Sigmoid colon (tissue), 7 donors: ENCODE measurements around the gene CARMIL1. TPM values are rescaled to one million over a fixed set of nuclear protein-coding genes. Genes with fewer than 3 reads are reported as not detected.
A peak's percentile ranks its signal among the peaks of the same experiment; 100 is the strongest.

ENCODE experiments used
- DNase-seq: peaks from one replicate; pipeline ENCODE4 v3.0.0-alpha.2; 2019
- H3K27ac ChIP-seq, 4 donors: fragments of 200-600 bp; sonication (generic); one replicate each; pipeline ENCODE4 v1.5.1; 2016 to 2019; ENCODE audit warnings: mild to moderate bottlenecking in 1 of 4
- H3K27me3 ChIP-seq, 3 donors: fragments of 200-600 bp; sonication (generic); one replicate each; pipeline ENCODE4 v1.5.1; 2019; ENCODE audit warnings: mild to moderate bottlenecking in 1 of 3
- H3K36me3 ChIP-seq, 4 donors: fragments of 200-600 bp; sonication (generic); one replicate each; pipeline ENCODE4 v1.5.1; 2016 to 2019
- H3K4me1 ChIP-seq, 4 donors: fragments of 200-600 bp; sonication (generic); one replicate each; pipeline ENCODE4 v1.5.1; 2017 to 2019
- H3K4me3 ChIP-seq, 4 donors: fragments of 200-600 bp; sonication (generic); one replicate each; pipeline ENCODE4 v1.5.1; 2017 to 2019; ENCODE audit warnings: mild to moderate bottlenecking in 2 of 4, moderate library complexity in 1 of 4
- H3K9me3 ChIP-seq, 4 donors: fragments of 200-600 bp in 3 of 4; sonication (generic) in 3 of 4; one replicate each; pipeline versions ENCODE4 v1.5.1 to v1.6.1; 2013 to 2019
- CTCF ChIP-seq, 4 experiments: fragments of 450-650 bp in 3 of 4; fragments of 200-600 bp in 1 of 4; IDR thresholded peaks; one replicate each; pipeline ENCODE4 v1.5.1; 2016 to 2019; ENCODE audit warnings: antibody characterized with exemption in 4 of 4, mild to moderate bottlenecking in 3 of 4, moderate library complexity in 2 of 4
- EP300 ChIP-seq, 4 donors: sonication (generic); formaldehyde crosslinking; IDR thresholded peaks; one replicate each; pipeline ENCODE4 v1.6.1; 2017; ENCODE audit warnings: antibody characterized with exemption in 4 of 4
- POLR2A ChIP-seq, 2 donors: fragments of 450-650 bp; IDR thresholded peaks; one replicate each; pipeline ENCODE4 v1.6.1; 2016; ENCODE audit warnings: antibody characterized with exemption in 2 of 2, mild to moderate bottlenecking in 2 of 2, moderate library complexity in 2 of 2
- POLR2AphosphoS5 ChIP-seq, 4 donors: sonication (generic); formaldehyde crosslinking; IDR thresholded peaks; one replicate each; pipeline ENCODE4 v1.6.1; 2017; ENCODE audit warnings: antibody characterized with exemption in 4 of 4
- WGBS, 2 donors: extraction: QIAGEN DNeasy Blood & Tissue Kit; methylation state at CpG; one replicate each; pipeline ENCODE4 v1.1.7; 2013; 5-methylcytosine and 5-hydroxymethylcytosine counted together
- intact Hi-C: fragments of 100-400 bp; cut with DNase I; formaldehyde crosslinking; loops from one replicate; pipeline ENCODE4 v1.15.1; 2023
- polyA plus RNA-seq, 3 donors: library from polyadenylated mRNA; stranded (reverse); fragments of 200-250 nt; gene quantifications; one replicate each; pipeline ENCODE4 v1.2.3, GENCODE V29; 2013
- total RNA-seq, 4 donors: library from RNA; depleted of rRNA; stranded (reverse); fragments of >200 nt; gene quantifications; one replicate each; pipeline ENCODE4 v1.1.0, GENCODE V29; 2016
- donor health status: healthy with polysubstance abuse.
- donor health status: Bipolar disorder and iron deficiency.
- donor health status: healthy.

Gene CARMIL1
- total and polyA plus RNA-seq, 7 donors, result 3.4 to 24.0 (median 8.2) TPM

- intact Hi-C loops, result no loop called here
- WGBS, 2 donors, result 77 to 79% methylated on average over 3 of the region's 3 CpGs
- Histone ChIP-seq H3K27ac (no peak overlapping the region), H3K4me1 (peaks cover 0 to 27% (median 16%) of the 10 kb centered on the region in 4 donors), H3K4me3 (no peak overlapping the region), H3K27me3 (no peaks in the 10 kb centered on the region), H3K36me3 (no peaks in the 10 kb centered on the region), H3K9me3 (no peaks in the 10 kb centered on the region)
- no peak for DNase-seq
- TF ChIP-seq POLR2AphosphoS5 (IDR thresholded peaks at IDR 0.05), result no peak
Observed at GRCh38 chr6:25237579-25237978, 41.6 kb upstream of the CARMIL1 start.

- peaks cover 0 to 27% (median 16%) of the 10 kb centered on the region in 4 donors for H3K4me1 ChIP-seq
- H3K9me3 ChIP-seq, result no peaks in the 10 kb centered on the region
- no peak overlapping the region for H3K4me3 ChIP-seq
- H3K27ac ChIP-seq, result no peak overlapping the region
- DNase-seq, result no peak
- no peaks in the 10 kb centered on the region for H3K36me3 ChIP-seq
- H3K27me3 ChIP-seq, result no peaks in the 10 kb centered on the region
- intact Hi-C loops, result no loop called here
- TF ChIP-seq EP300 (IDR thresholded peaks at IDR 0.05), result no peak
- TF ChIP-seq CTCF (IDR thresholded peaks at IDR 0.05), result no peak
- peak in 2 of 4 donors; percentile 36 for TF ChIP-seq POLR2AphosphoS5 (IDR thresholded peaks at IDR 0.05)
- TF ChIP-seq POLR2A (IDR thresholded peaks at IDR 0.05), result no peak
Observed at GRCh38 chr6:25239059-25239458, 40.1 kb upstream of the CARMIL1 start.

GRCh38 chr6:25239498-25239897 is 39.7 kb upstream of the CARMIL1 start:
- Histone ChIP-seq H3K4me1 (peaks cover 0 to 27% (median 16%) of the 10 kb centered on the region in 4 donors), H3K4me3 (no peak overlapping the region), H3K27me3 (no peaks in the 10 kb centered on the region), H3K27ac (no peak overlapping the region), H3K36me3 (no peaks in the 10 kb centered on the region), H3K9me3 (no peaks in the 10 kb centered on the region)
- DNase-seq, result no peak
- intact Hi-C loops, result no loop called here
- TF ChIP-seq CTCF (IDR thresholded peaks at IDR 0.05) (no peak), EP300 (IDR thresholded peaks at IDR 0.05) (no peak), POLR2A (IDR thresholded peaks at IDR 0.05) (no peak), POLR2AphosphoS5 (IDR thresholded peaks at IDR 0.05) (no peak)
- WGBS, 2 donors, result 68 to 78% methylated on average over 1 of the region's 1 CpG

GRCh38 chr6:25242567-25242966 is 36.6 kb upstream of the CARMIL1 start:
- intact Hi-C loops, result no loop called here
- Histone ChIP-seq H3K4me1 (peaks cover 0 to 22% (median 15%) of the 10 kb centered on the region in 4 donors), H3K36me3 (no peaks in the 10 kb centered on the region), H3K27me3 (no peaks in the 10 kb centered on the region), H3K4me3 (no peak overlapping the region), H3K9me3 (no peaks in the 10 kb centered on the region), H3K27ac (no peak overlapping the region)
- WGBS, 2 donors, result 85 to 94% methylated on average over 2 of the region's 2 CpGs
- TF ChIP-seq POLR2A (IDR thresholded peaks at IDR 0.05) (no peak), EP300 (IDR thresholded peaks at IDR 0.05) (no peak), POLR2AphosphoS5 (IDR thresholded peaks at IDR 0.05) (no peak)
- DNase-seq, result no peak

GRCh38 chr6:25244865-25245264 is 34.3 kb upstream of the CARMIL1 start:
- intact Hi-C loops, result no loop called here
- Histone ChIP-seq H3K4me3 (no peak overlapping the region), H3K27me3 (no peaks in the 10 kb centered on the region), H3K4me1 (no peaks in the 10 kb centered on the region), H3K9me3 (no peaks in the 10 kb centered on the region), H3K27ac (no peak overlapping the region), H3K36me3 (no peaks in the 10 kb centered on the region)
- DNase-seq, result no peak
- TF ChIP-seq CTCF (IDR thresholded peaks at IDR 0.05), result no peak
- no peak for TF ChIP-seq POLR2A (IDR thresholded peaks at IDR 0.05)
- TF ChIP-seq POLR2AphosphoS5 (IDR thresholded peaks at IDR 0.05), result no peak
- no peak for TF ChIP-seq EP300 (IDR thresholded peaks at IDR 0.05)

GRCh38 chr6:25248123-25248522 is 31.1 kb upstream of the CARMIL1 start:
- H3K4me3 ChIP-seq, result no peak overlapping the region
- no peaks in the 10 kb centered on the region for H3K27me3 ChIP-seq
- no peaks in the 10 kb centered on the region for H3K36me3 ChIP-seq
- H3K9me3 ChIP-seq, result no peaks in the 10 kb centered on the region
- no peak for DNase-seq
- no peak overlapping the region for H3K27ac ChIP-seq
- WGBS, 2 donors, result 98 to 100% methylated on average over 1 of the region's 1 CpG
- intact Hi-C loops, result no loop called here
- H3K4me1 ChIP-seq, result no peaks in the 10 kb centered on the region
- TF ChIP-seq POLR2A (IDR thresholded peaks at IDR 0.05) (no peak), CTCF (IDR thresholded peaks at IDR 0.05) (no peak)
